Ishikawa (cell line): Measurements from ENCODE around the gene SORCS3.

Experiments used
- CEBPB ChIP-seq: IDR thresholded peaks from 2 replicates; pipeline ENCODE4 v1.6.1; 2012
- CREB1 ChIP-seq: IDR thresholded peaks from 2 replicates; pipeline ENCODE4 v1.6.1; 2012; ENCODE audit warnings: low read depth
- EGR1 ChIP-seq: IDR thresholded peaks from 2 replicates; pipeline ENCODE4 v1.6.1; 2012
- EP300 ChIP-seq: IDR thresholded peaks from 2 replicates; pipeline ENCODE4 v1.6.1; 2012; ENCODE audit warnings: borderline replicate concordance
- FOXM1 ChIP-seq: IDR thresholded peaks from 2 replicates; pipeline ENCODE4 v1.6.1; 2012; ENCODE audit warnings: low read depth, borderline replicate concordance
- NFIC ChIP-seq: IDR thresholded peaks from 2 replicates; pipeline ENCODE4 v1.6.1; 2012
- RAD21 ChIP-seq: IDR thresholded peaks from 2 replicates; pipeline ENCODE4 v1.6.1; 2012; ENCODE audit warnings: low read depth
- TAF1 ChIP-seq: IDR thresholded peaks from 2 replicates; pipeline ENCODE4 v1.6.1; 2012; ENCODE audit warnings: low read depth, mild to moderate bottlenecking
- TCF12 ChIP-seq: IDR thresholded peaks from 2 replicates; pipeline ENCODE4 v1.6.1; 2012; ENCODE audit warnings: low read depth
- TEAD4 ChIP-seq: IDR thresholded peaks from 2 replicates; pipeline ENCODE4 v1.6.1; 2012
- YY1 ChIP-seq: IDR thresholded peaks from 2 replicates; pipeline ENCODE4 v1.6.1; 2012; ENCODE audit warnings: low read depth
- ZBTB7A ChIP-seq: IDR thresholded peaks from 2 replicates; pipeline ENCODE4 v1.6.1; 2012; ENCODE audit warnings: low read depth
- TF ChIP-seq, protein P1 (sequence below): IDR thresholded peaks from 2 replicates; pipeline ENCODE4 v1.6.1; 2012
- TF ChIP-seq, protein P2 (sequence below): IDR thresholded peaks from 2 replicates; pipeline ENCODE4 v1.6.1; 2012; ENCODE audit warnings: low read depth, mild to moderate bottlenecking
- TF ChIP-seq, protein P3 (sequence below): IDR thresholded peaks from 2 replicates; pipeline ENCODE4 v1.6.1; 2012

The SORCS3 gene

DNA sequence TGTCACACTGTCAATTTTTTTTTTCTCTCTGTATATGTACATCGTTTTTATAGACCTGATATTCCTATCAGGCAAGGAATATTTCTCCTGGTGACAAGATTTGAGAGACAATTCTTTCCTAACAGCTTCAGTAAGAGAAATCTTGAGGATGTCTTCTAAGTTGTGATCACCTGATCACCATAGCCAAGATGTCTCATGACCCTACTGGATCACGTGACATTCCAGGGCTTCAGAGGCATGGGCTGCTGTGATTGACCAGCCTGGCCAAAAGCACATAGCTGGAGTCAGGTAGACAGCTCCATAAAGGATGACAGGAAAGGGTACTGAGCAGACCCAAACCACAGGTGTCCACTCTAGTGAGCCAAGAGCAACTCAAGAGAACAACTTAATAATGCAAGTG lies 444.9 kb downstream of the SORCS3 start:
- TF ChIP-seq EGR1 = no peak
- no peak for TF ChIP-seq YY1
- no peak for TF ChIP-seq NFIC
- TF ChIP-seq RAD21 = no peak
- TF ChIP-seq ZBTB7A = no peak
- TF ChIP-seq TAF1 = no peak
- no peak for TF ChIP-seq FOXM1
- no peak for TF ChIP-seq TCF12
- TF ChIP-seq CREB1 = no peak

DNA sequence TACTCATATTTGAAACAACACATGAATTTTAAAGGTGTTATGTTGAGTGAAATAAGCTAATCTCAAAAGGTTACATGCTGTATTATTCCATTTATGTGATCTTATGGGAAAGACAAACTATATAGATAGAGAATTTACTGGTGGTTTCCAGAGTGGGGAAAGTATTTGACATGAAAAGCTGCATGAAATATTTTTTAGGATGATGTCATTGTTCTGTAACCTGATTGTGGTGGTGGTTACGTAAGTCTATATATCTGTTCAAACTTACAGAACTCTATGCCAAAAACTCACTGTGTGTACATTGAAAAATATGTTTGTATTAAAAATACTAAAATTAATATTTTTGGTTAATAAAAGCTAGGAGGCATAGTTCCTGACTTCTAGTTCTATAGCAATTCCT lies 453.0 kb downstream of the SORCS3 start:
- TF ChIP-seq CEBPB (no peak), ZBTB7A (no peak), RAD21 (no peak), TCF12 (no peak), TEAD4 (no peak), NFIC (no peak), CREB1 (no peak), TAF1 (no peak), FOXM1 (no peak), EGR1 (no peak)
- TF ChIP-seq, protein P1, sequence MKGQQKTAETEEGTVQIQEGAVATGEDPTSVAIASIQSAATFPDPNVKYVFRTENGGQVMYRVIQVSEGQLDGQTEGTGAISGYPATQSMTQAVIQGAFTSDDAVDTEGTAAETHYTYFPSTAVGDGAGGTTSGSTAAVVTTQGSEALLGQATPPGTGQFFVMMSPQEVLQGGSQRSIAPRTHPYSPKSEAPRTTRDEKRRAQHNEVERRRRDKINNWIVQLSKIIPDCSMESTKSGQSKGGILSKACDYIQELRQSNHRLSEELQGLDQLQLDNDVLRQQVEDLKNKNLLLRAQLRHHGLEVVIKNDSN = no peak
- TF ChIP-seq, protein P2, sequence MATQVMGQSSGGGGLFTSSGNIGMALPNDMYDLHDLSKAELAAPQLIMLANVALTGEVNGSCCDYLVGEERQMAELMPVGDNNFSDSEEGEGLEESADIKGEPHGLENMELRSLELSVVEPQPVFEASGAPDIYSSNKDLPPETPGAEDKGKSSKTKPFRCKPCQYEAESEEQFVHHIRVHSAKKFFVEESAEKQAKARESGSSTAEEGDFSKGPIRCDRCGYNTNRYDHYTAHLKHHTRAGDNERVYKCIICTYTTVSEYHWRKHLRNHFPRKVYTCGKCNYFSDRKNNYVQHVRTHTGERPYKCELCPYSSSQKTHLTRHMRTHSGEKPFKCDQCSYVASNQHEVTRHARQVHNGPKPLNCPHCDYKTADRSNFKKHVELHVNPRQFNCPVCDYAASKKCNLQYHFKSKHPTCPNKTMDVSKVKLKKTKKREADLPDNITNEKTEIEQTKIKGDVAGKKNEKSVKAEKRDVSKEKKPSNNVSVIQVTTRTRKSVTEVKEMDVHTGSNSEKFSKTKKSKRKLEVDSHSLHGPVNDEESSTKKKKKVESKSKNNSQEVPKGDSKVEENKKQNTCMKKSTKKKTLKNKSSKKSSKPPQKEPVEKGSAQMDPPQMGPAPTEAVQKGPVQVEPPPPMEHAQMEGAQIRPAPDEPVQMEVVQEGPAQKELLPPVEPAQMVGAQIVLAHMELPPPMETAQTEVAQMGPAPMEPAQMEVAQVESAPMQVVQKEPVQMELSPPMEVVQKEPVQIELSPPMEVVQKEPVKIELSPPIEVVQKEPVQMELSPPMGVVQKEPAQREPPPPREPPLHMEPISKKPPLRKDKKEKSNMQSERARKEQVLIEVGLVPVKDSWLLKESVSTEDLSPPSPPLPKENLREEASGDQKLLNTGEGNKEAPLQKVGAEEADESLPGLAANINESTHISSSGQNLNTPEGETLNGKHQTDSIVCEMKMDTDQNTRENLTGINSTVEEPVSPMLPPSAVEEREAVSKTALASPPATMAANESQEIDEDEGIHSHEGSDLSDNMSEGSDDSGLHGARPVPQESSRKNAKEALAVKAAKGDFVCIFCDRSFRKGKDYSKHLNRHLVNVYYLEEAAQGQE = no peak
- TF ChIP-seq, protein P3, sequence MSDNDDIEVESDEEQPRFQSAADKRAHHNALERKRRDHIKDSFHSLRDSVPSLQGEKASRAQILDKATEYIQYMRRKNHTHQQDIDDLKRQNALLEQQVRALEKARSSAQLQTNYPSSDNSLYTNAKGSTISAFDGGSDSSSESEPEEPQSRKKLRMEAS = no peak

DNA sequence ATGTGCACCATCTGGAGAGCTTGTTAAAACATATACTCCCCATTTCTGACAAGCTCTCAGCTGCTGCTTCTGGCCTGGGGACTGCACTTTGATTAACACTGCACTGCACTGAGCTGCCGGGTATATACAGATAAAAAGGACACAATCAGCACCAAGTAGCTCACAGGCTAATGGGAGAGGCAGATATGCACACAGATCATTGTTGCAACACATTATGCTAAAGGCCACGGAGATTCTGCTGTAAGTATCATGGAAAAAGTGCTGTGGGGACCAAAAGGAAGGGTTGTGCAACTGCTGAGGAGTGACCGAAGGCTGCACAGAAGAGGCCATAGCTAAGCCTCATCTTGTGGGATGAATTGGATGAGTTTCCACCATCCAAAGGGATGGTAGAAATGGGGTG lies 455.2 kb downstream of the SORCS3 start:
- TF ChIP-seq EP300 (no peak), RAD21 (no peak), TAF1 (no peak), YY1 (no peak), NFIC (no peak), FOXM1 (no peak), TCF12 (no peak), ZBTB7A (no peak), CEBPB (no peak), EGR1 (no peak), TEAD4 (no peak), CREB1 (no peak)
- TF ChIP-seq, protein P1 = no peak
- TF ChIP-seq, protein P2 = no peak
- TF ChIP-seq, protein P3 = no peak

DNA sequence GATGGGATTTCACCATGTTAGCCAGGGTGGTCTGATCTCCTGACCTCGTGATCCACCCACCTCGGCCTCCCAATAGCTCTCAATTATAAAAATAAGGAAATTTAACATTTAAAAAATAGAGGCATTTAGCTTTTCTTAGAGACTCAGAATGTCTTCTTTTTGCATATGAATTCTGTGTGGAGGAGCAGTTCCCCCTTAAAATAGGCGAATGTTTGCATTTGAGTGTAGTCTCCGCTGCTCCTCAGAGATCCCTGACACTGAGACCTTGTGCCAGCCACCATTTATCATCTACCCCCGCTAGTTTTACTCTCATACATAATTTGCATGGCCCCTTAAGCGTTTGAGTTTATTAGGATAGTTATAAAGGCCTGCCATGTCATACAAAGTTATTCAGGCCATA lies 461.9 kb downstream of the SORCS3 start:
- TF ChIP-seq FOXM1 (no peak), EP300 (no peak), ZBTB7A (no peak), TCF12 (no peak), YY1 (no peak), CEBPB (no peak), EGR1 (no peak), NFIC (no peak), TEAD4 (no peak), CREB1 (no peak), RAD21 (no peak), TAF1 (no peak)
- TF ChIP-seq, protein P3 = no peak
- TF ChIP-seq, protein P2 = no peak
- TF ChIP-seq, protein P1 = no peak
